ENCODE measurements around the gene TMC1. TPM values are rescaled to one million over a fixed set of nuclear protein-coding genes. Genes with fewer than 3 reads are reported as not detected.

TMC1 gene
- total RNA-seq, 2 donors from 2014 or later: 0.09 TPM; not detected in 1

GRCh38 chr9:72786948-72787347 lies 265.5 kb downstream of the TMC1 start:
- Mint-ChIP-seq H3K27me3 (ENCODE audit: insufficient read depth) (no peaks in the 10 kb centered on the region), H3K9me3 (peaks cover 6% of the 10 kb centered on the region), H3K27ac (no peak overlapping the region), H3K4me1 (no peaks in the 10 kb centered on the region), H3K36me3 (ENCODE audit: low read depth) (no peaks in the 10 kb centered on the region), H3K4me3 (no peak overlapping the region)
- H3K9me3 ChIP-seq (ENCODE audit: control insufficient read depth, low read length): peaks cover 7% of the 10 kb centered on the region
- H3K27me3 ChIP-seq (ENCODE audit: control insufficient read depth, insufficient read depth, low read length, poor library complexity, severe bottlenecking): no peaks in the 10 kb centered on the region
- H3K4me1 ChIP-seq (ENCODE audit: control insufficient read depth, insufficient read depth, low read length): no peaks in the 10 kb centered on the region
- H3K36me3 ChIP-seq (ENCODE audit: control insufficient read depth, insufficient read depth, low read length): no peaks in the 10 kb centered on the region
- TF ChIP-seq CTCF (conservative IDR thresholded peaks at IDR 0.05): no peak
- H3K4me3 ChIP-seq (ENCODE audit: low read length): no peak overlapping the region
- no peak for DNase-seq
- no peak overlapping the region for H3K9ac ChIP-seq (ENCODE audit: extremely low read depth, low read length, poor library complexity, severe bottlenecking)
- no peak overlapping the region for H3K27ac ChIP-seq (ENCODE audit: low read depth, low read length)

- H3K27ac Mint-ChIP-seq: no peak overlapping the region
- H3K27me3 ChIP-seq (ENCODE audit: control insufficient read depth, insufficient read depth, low read length, poor library complexity, severe bottlenecking): no peaks in the 10 kb centered on the region
- no peak overlapping the region for H3K9ac ChIP-seq (ENCODE audit: extremely low read depth, low read length, poor library complexity, severe bottlenecking)
- no peak overlapping the region for H3K4me3 ChIP-seq (ENCODE audit: low read length)
- H3K9me3 Mint-ChIP-seq: peaks cover 3% of the 10 kb centered on the region
- H3K36me3 Mint-ChIP-seq (ENCODE audit: low read depth): no peaks in the 10 kb centered on the region
- H3K4me3 Mint-ChIP-seq: no peak overlapping the region
- no peak for TF ChIP-seq CTCF (conservative IDR thresholded peaks at IDR 0.05)
- H3K27ac ChIP-seq (ENCODE audit: low read depth, low read length): no peak overlapping the region
- peaks cover 5% of the 10 kb centered on the region for H3K9me3 ChIP-seq (ENCODE audit: control insufficient read depth, low read length)
- H3K4me1 ChIP-seq (ENCODE audit: control insufficient read depth, insufficient read depth, low read length): no peaks in the 10 kb centered on the region
- H3K36me3 ChIP-seq (ENCODE audit: control insufficient read depth, insufficient read depth, low read length): no peaks in the 10 kb centered on the region
- H3K4me1 Mint-ChIP-seq: no peaks in the 10 kb centered on the region
- 82 to 84% methylated on average over 3 to 5 of the region's 5 CpGs for WGBS, 2 experiments (ENCODE audit: insufficient coverage in 1 of 2, insufficient read length in 1 of 2)
- no peaks in the 10 kb centered on the region for H3K27me3 Mint-ChIP-seq (ENCODE audit: insufficient read depth)
- no peak for DNase-seq
These were observed 267.7 kb downstream of the TMC1 start for GRCh38 chr9:72788966-72789735.

- no peak for DNase-seq
- H3K27me3 ChIP-seq (ENCODE audit: control insufficient read depth, insufficient read depth, low read length, poor library complexity, severe bottlenecking): no peaks in the 10 kb centered on the region
- H3K9me3 Mint-ChIP-seq: no peaks in the 10 kb centered on the region
- H3K4me3 ChIP-seq (ENCODE audit: low read length): no peak overlapping the region
- no peaks in the 10 kb centered on the region for H3K36me3 Mint-ChIP-seq (ENCODE audit: low read depth)
- H3K9ac ChIP-seq (ENCODE audit: extremely low read depth, low read length, poor library complexity, severe bottlenecking): no peak overlapping the region
- no peaks in the 10 kb centered on the region for H3K36me3 ChIP-seq (ENCODE audit: control insufficient read depth, insufficient read depth, low read length)
- no peak overlapping the region for H3K27ac Mint-ChIP-seq
- no peaks in the 10 kb centered on the region for H3K4me1 ChIP-seq (ENCODE audit: control insufficient read depth, insufficient read depth, low read length)
- TF ChIP-seq CTCF (conservative IDR thresholded peaks at IDR 0.05): no peak
- H3K4me1 Mint-ChIP-seq: no peaks in the 10 kb centered on the region
- H3K4me3 Mint-ChIP-seq: no peak overlapping the region
- WGBS, 2 experiments (ENCODE audit: insufficient coverage in 1 of 2, insufficient read length in 1 of 2): 86 to 89% methylated on average over 1 to 3 of the region's 3 CpGs
- H3K27ac ChIP-seq (ENCODE audit: low read depth, low read length): no peak overlapping the region
- H3K27me3 Mint-ChIP-seq (ENCODE audit: insufficient read depth): no peaks in the 10 kb centered on the region
- no peaks in the 10 kb centered on the region for H3K9me3 ChIP-seq (ENCODE audit: control insufficient read depth, low read length)
These were observed 268.5 kb downstream of the TMC1 start for GRCh38 chr9:72789885-72790284.
